ENCODE measurements around the gene CCDC93. TPM values are rescaled to one million over a fixed set of nuclear protein-coding genes. Genes with fewer than 3 reads are reported as not detected.
A peak's percentile ranks its signal among the peaks of the same experiment; 100 is the strongest.

CCDC93 gene
- total RNA-seq, 1 experiment from 2014 or later = 15.2 TPM

GRCh38 chr2:117973498-117974082, 40.3 kb downstream of the CCDC93 start:
- 0 out of 2 replicates have a peak, but pooled peaks cover 2% of the 10 kb centered on the region for H3K9me3 ChIP-seq (replicated peaks)
- H3K4me3 ChIP-seq = no peak overlapping the region
- peaks cover 11% of the 10 kb centered on the region for H3K4me1 ChIP-seq (replicated peaks)
- peaks cover 67% of the 10 kb centered on the region for H3K36me3 ChIP-seq
- DNase-seq (ENCODE audit: low read depth in 1 of 2, low spot score in 2 of 2) = no peak
- H3K27ac ChIP-seq = peak overlapping the region; percentile 64
- H3K27me3 ChIP-seq (replicated peaks) = no peaks in the 10 kb centered on the region

DNA sequence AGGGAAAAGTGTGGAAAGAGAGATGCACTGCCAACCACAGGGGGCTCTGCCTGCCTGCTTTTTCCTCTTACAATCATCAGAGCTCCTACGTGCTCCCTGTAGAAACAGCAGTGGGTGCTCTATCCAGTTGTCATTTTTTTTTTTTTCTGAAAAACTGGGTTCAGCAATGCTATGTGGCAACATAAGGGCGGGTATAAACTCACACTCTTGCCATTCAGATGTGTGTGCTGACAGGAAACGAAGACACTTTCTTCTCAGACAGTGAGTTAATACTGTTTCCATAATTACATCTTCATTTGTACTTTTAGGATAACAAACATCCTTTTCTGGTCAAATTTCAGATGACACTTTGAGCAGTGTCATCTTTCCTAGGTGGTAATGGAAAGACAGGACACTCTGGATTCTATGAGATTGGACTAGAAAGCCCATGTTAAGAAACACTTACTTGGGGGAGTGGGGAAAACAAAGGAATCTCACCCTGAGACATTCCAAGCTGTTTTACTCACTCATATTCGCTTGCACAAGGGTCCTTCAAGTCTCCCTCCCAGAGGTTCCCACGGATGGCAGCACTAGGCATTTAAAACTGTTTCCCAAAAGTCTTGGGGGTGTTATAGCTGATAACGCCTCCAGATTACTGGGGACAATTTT, 41.3 kb downstream of the CCDC93 start:
- Histone ChIP-seq H3K27ac (peak overlapping the region; percentile 64), H3K27me3 (replicated peaks) (no peaks in the 10 kb centered on the region), H3K9me3 (replicated peaks) (0 out of 2 replicates have a peak, but pooled peaks cover 2% of the 10 kb centered on the region), H3K36me3 (peaks cover 59% of the 10 kb centered on the region), H3K4me1 (replicated peaks) (peaks cover 11% of the 10 kb centered on the region), H3K4me3 (no peak overlapping the region)
- peak in 1 of 2 experiments; percentile 26 for DNase-seq (ENCODE audit: low read depth in 1 of 2, low spot score in 2 of 2)

DNA sequence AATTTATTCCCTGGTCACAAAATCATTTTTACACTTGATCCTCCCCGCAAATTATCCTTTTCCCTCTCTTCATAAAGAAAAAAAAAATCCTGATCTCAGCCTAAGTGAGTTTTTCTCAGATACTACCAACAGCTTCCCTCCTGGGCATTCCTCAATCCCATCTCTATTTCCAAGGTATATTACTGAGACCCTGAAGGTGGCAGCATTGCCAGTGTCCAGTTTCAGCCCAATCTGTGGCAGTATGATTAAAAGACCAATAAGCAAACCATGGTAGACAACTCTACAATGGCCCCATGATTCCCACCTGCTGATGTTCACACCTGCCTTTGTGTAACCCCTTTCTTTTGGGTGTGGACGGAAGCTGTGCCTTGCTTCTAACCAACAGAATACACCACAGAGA, 45.1 kb downstream of the CCDC93 start:
- Histone ChIP-seq H3K27me3 (replicated peaks) (no peaks in the 10 kb centered on the region), H3K27ac (no peak overlapping the region), H3K4me3 (no peak overlapping the region), H3K4me1 (replicated peaks) (peaks cover 11% of the 10 kb centered on the region), H3K36me3 (peaks cover 46% of the 10 kb centered on the region), H3K9me3 (replicated peaks) (0 out of 2 replicates have a peak, but pooled peaks cover 2% of the 10 kb centered on the region)
- DNase-seq (ENCODE audit: low read depth in 1 of 2, low spot score in 2 of 2) = no peak

GRCh38 chr2:117967977-117968718, 45.7 kb downstream of the CCDC93 start:
- Histone ChIP-seq H3K27me3 (replicated peaks) (no peaks in the 10 kb centered on the region), H3K4me1 (replicated peaks) (peaks cover 11% of the 10 kb centered on the region), H3K36me3 (peaks cover 40% of the 10 kb centered on the region), H3K4me3 (no peak overlapping the region), H3K27ac (no peak overlapping the region), H3K9me3 (replicated peaks) (0 out of 2 replicates have a peak, but pooled peaks cover 2% of the 10 kb centered on the region)
- no peak for DNase-seq (ENCODE audit: low read depth in 1 of 2, low spot score in 2 of 2)

GRCh38 chr2:117963446-117963845, 50.4 kb downstream of the CCDC93 start:
- DNase-seq (ENCODE audit: low read depth in 1 of 2, low spot score in 2 of 2) = no peak

DNA sequence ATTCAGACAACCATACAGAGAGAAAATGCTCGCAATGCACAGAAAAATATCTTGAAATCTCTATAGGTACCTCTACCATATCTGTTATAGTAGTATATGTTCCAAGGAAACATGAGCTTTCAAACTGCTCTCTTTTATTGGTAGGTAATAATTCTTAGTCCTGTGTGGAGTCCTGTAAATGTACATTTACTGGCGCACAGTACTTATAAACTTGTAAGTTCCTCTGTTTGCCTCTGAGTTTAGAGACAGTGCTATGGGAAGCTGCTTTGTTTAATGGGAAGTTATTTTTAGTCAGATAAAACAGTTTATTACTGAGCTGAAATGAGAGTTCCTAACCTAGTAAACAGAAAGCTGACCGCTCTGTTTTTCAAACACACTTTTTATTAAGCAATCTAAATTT, 52.7 kb downstream of the CCDC93 start:
- Histone ChIP-seq H3K4me3 (no peak overlapping the region), H3K27me3 (replicated peaks) (no peaks in the 10 kb centered on the region), H3K36me3 (peaks cover 14% of the 10 kb centered on the region), H3K27ac (no peak overlapping the region), H3K9me3 (replicated peaks) (no peaks in the 10 kb centered on the region), H3K4me1 (replicated peaks) (peaks cover 9% of the 10 kb centered on the region)
- no peak for DNase-seq (ENCODE audit: low read depth in 1 of 2, low spot score in 2 of 2)

More at GRCh38 chr2:117963446-117963845, 50.4 kb downstream of the CCDC93 start:
- no peak overlapping the region for H3K27ac ChIP-seq
- H3K9me3 ChIP-seq (replicated peaks) = no peaks in the 10 kb centered on the region
- H3K4me3 ChIP-seq = no peak overlapping the region
- peaks cover 3% of the 10 kb centered on the region for H3K4me1 ChIP-seq (replicated peaks)
- peaks cover 2% of the 10 kb centered on the region for H3K36me3 ChIP-seq
- no peaks in the 10 kb centered on the region for H3K27me3 ChIP-seq (replicated peaks)

DNA sequence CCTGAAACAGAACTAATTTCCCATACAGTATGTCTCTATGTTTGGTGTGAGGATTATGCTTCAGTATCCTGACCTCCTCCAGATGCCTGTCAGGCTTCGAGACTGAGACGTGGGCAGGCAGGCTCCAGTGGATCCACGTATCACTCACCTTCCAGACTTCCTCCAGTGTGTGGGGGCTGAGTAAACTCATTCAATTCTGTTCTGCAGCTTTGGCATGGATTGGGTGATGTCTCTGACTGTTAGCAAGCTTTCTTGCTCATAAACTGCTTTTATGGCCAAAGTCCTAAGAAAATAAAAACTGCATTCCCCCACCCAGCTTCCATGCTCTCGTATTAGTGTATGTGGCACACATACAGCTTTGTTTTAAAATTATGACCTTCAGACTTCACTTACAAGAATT, 53.6 kb downstream of the CCDC93 start:
- Histone ChIP-seq H3K27ac (no peak overlapping the region), H3K27me3 (replicated peaks) (no peaks in the 10 kb centered on the region), H3K9me3 (replicated peaks) (no peaks in the 10 kb centered on the region), H3K4me3 (no peak overlapping the region), H3K4me1 (replicated peaks) (peaks cover 9% of the 10 kb centered on the region), H3K36me3 (peaks cover 19% of the 10 kb centered on the region)
- DNase-seq (ENCODE audit: low read depth in 1 of 2, low spot score in 2 of 2) = no peak

DNA sequence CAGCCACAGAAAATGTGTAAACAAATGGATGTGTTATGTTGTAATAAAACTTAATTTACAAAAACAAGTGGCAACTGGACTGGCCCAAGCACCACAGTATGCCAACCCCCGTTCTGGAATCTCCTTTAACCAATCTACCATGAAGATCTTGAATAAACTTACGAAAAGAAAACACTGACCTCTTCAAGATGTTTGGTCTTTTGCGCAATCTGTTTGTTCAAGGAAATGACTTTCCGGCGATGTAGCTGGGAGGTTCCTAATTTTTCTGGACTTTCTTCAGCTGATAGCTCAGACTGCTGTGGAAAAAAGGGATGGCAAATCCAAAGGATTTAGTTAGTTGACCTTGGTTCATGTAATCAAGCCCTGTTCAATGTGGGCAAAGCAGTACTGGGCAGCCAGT, 55.7 kb downstream of the CCDC93 start:
- Histone ChIP-seq H3K27me3 (replicated peaks) (no peaks in the 10 kb centered on the region), H3K4me3 (no peak overlapping the region), H3K9me3 (replicated peaks) (no peaks in the 10 kb centered on the region), H3K27ac (no peak overlapping the region), H3K36me3 (peaks cover 38% of the 10 kb centered on the region), H3K4me1 (replicated peaks) (peaks cover 9% of the 10 kb centered on the region)
- DNase-seq (ENCODE audit: low read depth in 1 of 2, low spot score in 2 of 2) = peak in 1 of 2 experiments; percentile 9

DNA sequence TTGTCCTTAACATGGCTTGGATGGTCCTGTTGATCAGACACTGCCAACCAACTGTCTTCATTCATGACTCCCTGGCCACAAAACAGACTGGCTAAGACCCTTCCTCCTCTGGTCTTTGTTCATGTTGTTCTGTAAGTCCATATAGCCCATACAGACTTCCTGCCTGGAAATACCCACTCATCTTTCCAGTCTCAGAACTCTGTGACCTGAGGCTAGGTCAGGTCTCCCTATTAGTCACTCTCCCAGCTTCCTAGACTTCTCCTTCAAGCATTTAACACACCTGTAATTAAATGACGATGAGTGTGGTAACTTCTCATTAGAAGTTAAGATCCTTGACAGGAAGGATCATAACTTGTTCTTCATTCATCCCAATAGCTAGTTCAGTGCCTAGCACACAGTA, 56.3 kb downstream of the CCDC93 start:
- Histone ChIP-seq H3K9me3 (replicated peaks) (no peaks in the 10 kb centered on the region), H3K27ac (no peak overlapping the region), H3K4me1 (replicated peaks) (peaks cover 9% of the 10 kb centered on the region), H3K36me3 (peaks cover 41% of the 10 kb centered on the region), H3K27me3 (replicated peaks) (no peaks in the 10 kb centered on the region), H3K4me3 (no peak overlapping the region)
- DNase-seq (ENCODE audit: low read depth in 1 of 2, low spot score in 2 of 2) = no peak

DNA sequence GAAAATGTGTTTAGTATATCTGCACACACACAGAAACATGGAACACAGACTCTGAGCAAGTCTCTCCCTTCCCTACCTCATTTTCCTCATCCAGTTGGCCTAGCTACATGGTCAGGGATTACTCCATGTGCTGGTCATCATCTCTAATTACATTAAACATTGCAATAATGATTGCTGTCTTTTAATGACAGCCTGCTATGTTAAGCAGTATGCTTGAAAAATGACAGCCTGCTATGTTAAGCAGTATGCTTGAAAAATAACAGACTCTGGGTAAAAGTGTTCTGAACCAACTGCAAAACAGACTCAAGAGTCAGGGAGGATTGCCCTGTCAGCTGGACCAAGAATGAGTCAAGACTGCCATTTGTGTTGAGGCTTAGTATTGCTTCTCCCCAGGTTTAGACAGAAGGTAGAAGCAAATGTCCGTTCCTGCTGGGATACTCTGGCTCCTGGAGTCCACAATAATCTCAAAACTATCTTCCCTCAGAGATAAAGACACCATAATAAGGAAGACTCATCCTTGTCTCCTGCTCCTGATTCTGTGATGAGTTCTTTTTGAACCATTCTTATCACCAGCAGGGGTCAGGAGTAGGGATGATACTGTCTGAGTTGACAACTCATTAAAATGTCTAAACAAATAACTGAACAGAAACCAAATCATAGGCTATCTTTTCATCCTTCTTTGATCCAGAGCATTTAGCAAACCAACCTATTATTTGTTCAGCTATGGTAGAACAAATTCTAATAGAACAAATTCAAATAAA, 57.7 kb downstream of the CCDC93 start:
- no peak for DNase-seq (ENCODE audit: low read depth in 1 of 2, low spot score in 2 of 2)
- H3K9me3 ChIP-seq (replicated peaks) = no peaks in the 10 kb centered on the region
- H3K27me3 ChIP-seq (replicated peaks) = no peaks in the 10 kb centered on the region
- H3K4me1 ChIP-seq (replicated peaks) = peaks cover 9% of the 10 kb centered on the region
- H3K36me3 ChIP-seq = peaks cover 51% of the 10 kb centered on the region
- H3K4me3 ChIP-seq = no peak overlapping the region
- no peak overlapping the region for H3K27ac ChIP-seq

DNA sequence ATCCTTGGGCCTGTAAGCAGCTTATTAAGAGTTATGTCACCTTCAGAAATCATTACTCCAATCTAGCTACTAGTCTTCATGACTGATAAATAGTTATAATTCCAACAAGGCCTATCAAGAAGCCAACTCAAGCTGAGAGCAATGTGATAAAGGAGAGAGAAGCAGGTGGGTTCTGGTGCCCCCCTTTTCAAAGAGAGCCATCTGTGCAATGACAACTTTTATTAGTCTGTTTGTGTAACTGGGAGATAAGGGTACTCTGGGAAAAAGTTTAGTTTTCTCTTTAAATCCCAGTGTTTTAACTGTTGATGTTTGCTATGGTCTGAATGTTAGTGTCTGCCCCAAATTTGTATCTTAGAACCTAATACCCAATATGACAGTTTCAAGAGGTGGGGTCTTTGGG, 60.6 kb downstream of the CCDC93 start:
- H3K36me3 ChIP-seq = peaks cover 73% of the 10 kb centered on the region
- H3K9me3 ChIP-seq (replicated peaks) = no peaks in the 10 kb centered on the region
- H3K4me3 ChIP-seq = no peak overlapping the region
- no peak overlapping the region for H3K27ac ChIP-seq
- peaks cover 4% of the 10 kb centered on the region; the same call in 1 of the 2 replicates for H3K4me1 ChIP-seq (replicated peaks)
- DNase-seq (ENCODE audit: low read depth in 1 of 2, low spot score in 2 of 2) = no peak
- H3K27me3 ChIP-seq (replicated peaks) = no peaks in the 10 kb centered on the region

- peaks cover under 1% of the 10 kb centered on the region; the same call in 1 of the 2 replicates for H3K4me1 ChIP-seq (replicated peaks)
- DNase-seq (ENCODE audit: low read depth in 1 of 2, low spot score in 2 of 2) = no peak
- no peaks in the 10 kb centered on the region for H3K27me3 ChIP-seq (replicated peaks)
- no peak overlapping the region for H3K27ac ChIP-seq
- no peak overlapping the region for H3K4me3 ChIP-seq
- H3K36me3 ChIP-seq = peaks cover 74% of the 10 kb centered on the region
- H3K9me3 ChIP-seq (replicated peaks) = no peaks in the 10 kb centered on the region
Observed at GRCh38 chr2:117952701-117953100, 61.2 kb downstream of the CCDC93 start.

GRCh38 chr2:117952228-117952627, 61.6 kb downstream of the CCDC93 start:
- H3K4me3 ChIP-seq = no peak overlapping the region
- H3K27me3 ChIP-seq (replicated peaks) = no peaks in the 10 kb centered on the region
- no peaks in the 10 kb centered on the region for H3K4me1 ChIP-seq (replicated peaks)
- no peak for DNase-seq (ENCODE audit: low read depth in 1 of 2, low spot score in 2 of 2)
- H3K9me3 ChIP-seq (replicated peaks) = no peaks in the 10 kb centered on the region
- peaks cover 74% of the 10 kb centered on the region for H3K36me3 ChIP-seq
- H3K27ac ChIP-seq = no peak overlapping the region

All from SJSA1 (cell line).